Superior temporal gyrus (tissue), 1 donor: ENCODE data around the gene RACGAP1.

Experiments
- DNase-seq: peaks from one replicate; pipeline ENCODE4 v3.0.0-alpha.2; 2016; ENCODE audit errors: extremely low spot score

RACGAP1 gene

DNA sequence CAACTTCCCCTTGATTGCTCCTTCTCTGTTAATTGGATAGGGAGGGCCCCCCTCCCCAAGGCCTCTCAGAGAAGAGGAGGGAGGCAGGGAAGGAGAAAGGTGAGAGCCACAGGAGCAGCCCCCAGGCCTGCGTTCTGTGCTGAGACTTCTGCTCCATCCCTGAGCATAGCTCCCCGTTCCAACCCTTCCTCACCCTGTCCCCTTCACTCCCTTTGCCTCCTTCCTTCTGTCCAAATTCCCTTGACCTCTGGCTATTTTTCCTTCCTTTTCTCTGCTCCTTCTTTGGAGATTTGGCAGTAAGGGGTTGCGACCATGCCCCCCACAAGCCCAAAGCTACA, 31.3 kb upstream of the RACGAP1 start:
- DNase-seq = no peak

GRCh38 chr12:50055831-50056638, 30.7 kb upstream of the RACGAP1 start:
- DNase-seq = peak; percentile 86

DNA sequence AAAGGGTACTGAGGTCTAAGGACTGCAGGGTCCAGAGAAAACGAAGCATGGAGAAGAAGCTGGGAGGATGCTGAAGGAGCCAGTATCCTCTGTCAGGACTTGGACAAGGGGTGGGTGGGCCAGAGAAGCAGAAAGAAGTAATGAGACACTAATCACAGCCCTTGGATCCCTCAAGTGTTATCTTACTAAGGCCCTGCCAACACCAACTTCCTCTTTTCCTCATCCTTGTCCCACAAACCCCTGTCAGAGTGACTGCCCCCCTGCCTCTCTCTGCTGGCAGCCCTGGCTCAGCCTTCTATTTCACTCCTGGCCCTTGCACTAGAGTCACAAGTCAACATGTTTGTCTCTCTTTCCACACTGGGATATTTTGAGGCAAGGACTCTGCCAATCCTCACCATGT, 28.3 kb upstream of the RACGAP1 start:
- no peak for DNase-seq

- DNase-seq = no peak
These were observed 27.7 kb upstream of the RACGAP1 start for GRCh38 chr12:50052964-50053363.

DNA sequence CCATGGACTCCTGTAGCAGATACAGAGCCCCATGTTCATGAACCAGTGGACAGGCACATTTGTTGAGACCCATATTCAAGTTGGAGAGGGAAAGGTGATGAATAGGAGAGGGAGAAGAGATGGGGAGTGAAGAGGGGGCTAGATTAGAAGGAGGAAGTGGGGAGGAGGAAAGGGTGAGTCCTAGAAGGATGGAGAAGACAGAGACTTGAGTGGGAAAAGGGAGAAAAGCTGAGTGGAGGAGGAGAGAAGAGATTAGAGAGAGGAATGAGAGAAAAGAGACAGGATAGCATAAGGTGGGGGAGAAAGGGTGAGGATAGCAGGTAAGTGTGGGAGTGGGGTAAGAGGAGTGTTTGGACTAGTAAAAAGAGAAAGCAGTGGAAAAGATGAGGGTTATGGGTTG, 27.2 kb upstream of the RACGAP1 start:
- no peak for DNase-seq

DNA sequence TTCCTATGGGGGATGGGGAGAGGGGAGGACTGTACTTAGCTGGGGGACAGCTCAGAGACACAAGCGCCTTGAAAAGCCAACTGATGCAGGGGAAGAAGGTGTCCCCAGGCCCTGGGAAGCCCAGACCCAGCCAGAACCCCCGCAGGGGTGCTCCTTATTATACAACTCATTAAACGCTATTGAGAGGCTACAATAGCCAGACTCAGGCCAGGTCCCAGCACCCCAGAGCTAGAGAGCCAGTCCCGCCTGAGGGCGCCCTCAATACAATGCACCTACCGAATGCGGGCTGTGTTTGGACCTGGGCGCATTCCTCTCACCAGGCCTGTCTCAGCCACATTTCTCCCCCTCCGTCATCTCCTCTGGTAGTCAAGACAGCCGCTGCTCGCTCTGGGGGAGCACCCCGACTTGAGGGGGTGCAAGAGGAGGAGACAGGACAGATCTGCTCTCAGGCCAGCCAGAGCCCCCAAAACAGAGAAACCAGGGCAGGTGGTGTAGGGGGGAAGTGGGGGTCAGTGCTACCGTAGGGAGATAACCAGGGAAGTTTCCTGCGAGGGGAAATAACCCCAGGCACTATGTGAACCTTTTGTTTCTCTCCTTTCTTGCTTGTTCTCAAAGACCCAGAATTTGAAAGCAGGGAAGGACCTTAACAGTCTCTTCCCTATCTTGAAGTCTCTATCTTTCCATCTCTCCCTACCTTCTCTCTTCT, 26.0 kb upstream of the RACGAP1 start:
- no peak for DNase-seq

DNA sequence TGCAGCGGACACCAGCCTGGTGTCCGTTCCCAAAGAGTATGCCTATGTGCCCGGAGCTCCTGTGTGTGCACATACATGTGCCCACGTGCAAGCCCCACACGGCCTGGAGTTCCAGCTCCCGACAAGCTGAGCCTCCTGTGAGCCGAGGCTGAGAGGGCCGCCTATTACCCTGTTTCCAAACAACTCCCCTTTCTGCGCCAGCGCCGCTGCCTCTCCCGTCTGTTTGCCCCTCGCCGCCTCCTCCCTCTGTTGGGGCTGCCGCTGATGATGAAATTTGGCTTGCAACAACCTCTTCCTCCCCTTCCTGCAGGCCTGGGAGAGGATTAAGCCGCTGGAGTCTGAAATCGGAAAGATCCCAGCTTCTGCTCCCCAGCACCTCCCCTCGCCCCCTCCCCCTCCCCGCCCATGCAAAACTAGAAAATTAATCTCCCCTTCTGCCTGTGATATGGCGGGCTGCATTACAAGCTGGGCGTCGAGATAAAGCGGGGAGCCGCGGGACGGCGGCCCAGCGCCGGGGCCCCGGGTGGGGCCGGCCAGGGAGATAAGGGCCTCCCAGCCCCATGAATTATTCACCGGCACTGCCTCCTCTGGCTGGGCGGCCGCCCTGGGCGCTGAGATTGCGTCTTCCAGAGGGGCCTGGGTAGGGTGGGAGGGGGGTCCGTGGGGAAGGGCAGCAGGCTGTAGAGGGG, 25.3 kb upstream of the RACGAP1 start:
- no peak for DNase-seq

- no peak for DNase-seq
These were observed 24.8 kb upstream of the RACGAP1 start for GRCh38 chr12:50050119-50050385.

DNA sequence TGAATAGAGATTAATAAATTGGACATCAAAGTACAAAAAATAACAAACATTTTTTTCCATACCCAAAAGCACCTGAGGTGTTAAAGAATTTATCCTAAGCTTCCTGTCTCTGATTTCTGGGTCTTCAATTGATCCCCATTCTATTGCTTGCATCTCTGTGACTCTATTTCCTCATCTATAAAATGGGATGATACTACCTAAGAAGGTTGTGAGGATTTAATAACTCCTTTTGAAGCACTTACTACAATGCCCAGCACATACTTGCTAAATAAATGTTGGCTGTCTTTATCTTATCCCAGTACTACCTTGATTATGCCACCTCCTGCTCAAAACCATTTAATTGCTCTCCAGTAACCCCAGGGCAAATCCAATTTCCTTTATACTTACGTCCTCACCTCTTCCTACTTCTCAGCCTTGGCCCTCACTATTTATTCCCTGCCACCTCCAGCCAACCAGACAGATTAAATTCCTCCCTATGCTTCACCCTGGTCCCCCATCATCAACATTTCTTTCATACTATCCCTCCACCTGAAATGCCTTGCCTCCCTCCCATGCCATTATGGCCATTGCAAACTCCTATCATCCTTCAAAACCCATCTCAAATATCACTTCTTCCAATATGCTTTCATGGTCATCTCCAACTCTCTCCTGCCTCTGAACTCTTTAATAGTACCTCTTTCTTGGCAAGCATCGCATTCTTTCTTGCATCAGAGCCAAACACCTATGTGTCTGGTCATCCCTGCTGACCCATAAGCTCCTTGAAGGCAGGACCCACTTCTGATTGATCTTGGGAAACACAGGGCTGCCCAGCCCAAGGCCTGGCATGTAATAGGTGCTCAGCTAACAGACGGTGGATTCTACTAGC, 24.2 kb upstream of the RACGAP1 start:
- no peak for DNase-seq

DNA sequence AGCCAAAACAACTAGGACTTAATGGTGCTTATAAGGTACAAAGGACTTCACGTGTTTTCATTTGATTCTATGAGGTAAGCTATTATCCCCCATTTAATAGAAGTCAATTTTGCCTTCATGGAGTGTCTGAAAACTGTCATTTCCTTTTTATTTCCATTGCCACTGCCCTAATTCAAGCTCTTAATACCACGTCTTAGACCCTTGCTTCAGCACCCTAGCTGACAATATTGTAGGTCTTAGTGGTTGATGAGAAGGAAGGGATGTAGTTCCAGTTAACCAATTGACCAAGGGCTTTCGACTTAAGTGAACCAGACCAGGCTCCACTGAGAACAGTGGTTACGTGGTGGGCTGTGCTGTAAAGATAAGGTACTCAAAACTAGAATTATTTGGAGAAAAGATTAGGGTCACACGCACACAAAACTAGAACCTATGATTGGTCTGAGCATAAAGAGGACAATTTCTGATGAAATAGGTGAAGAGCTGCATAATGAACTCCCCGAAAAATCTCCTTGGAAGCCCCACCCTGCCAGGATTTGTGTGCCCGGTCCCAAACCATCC, 22.5 kb upstream of the RACGAP1 start:
- DNase-seq = no peak

DNA sequence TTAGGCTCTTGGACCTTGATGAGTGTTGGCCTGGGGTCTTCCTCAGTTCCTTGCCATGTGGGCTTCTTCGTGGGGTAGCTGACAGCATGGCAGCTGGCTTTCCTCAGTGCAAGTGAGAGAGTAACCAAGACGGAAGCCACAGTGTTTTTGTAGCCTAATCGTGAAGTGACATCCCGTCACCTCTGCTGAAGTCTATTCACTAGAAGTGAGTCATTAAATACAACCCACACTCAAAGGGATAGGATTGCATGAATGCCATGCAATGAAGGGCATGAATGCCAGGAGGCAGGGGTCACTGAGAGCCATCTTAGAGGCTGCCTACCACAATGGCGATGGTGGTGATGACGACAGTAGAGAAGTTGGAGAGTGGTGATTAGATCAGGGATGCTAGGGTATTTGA, 18.6 kb upstream of the RACGAP1 start:
- DNase-seq = no peak

DNA sequence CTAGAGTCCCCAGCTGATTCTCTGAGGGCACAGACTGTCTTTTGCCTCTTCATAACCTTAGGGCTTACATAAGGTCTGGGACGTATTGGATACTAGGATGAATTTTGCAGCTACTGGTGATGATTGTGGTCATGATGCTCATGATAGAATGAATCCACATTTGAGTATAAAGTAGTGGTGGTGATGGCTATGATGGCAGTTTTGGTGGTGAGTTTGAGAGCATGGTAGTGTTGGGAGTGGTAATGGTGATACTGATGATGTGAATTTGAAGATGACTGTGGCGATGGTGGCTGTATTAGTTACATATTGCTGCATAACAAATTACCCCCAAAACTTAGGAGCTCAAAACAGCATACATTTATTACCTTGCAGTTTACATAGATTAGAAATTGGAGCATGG, 18.0 kb upstream of the RACGAP1 start:
- DNase-seq = no peak

- no peak for DNase-seq
These were observed 17.4 kb upstream of the RACGAP1 start for GRCh38 chr12:50042693-50043092.

DNA sequence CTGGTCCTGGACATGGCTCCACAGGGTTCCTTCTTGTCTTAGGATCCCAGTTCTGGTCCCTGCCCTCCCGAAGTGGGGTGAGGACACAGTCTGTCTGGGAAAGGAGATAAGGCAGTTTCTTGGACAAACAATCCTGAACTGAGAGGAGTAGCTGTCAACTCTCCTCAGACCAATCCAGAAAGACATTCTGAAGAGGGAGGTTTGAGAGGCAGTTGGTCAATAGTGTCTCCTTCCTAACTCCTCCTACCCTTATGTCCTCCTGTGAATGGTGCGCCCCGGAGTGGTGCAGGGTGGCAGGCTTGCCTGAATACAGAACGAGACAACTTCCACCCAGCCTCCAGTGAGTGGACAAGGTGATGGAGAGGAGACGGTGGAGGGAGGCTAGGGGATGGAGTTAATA, 16.7 kb upstream of the RACGAP1 start:
- no peak for DNase-seq

GRCh38 chr12:50041062-50041860, 16.0 kb upstream of the RACGAP1 start:
- DNase-seq = no peak

DNA sequence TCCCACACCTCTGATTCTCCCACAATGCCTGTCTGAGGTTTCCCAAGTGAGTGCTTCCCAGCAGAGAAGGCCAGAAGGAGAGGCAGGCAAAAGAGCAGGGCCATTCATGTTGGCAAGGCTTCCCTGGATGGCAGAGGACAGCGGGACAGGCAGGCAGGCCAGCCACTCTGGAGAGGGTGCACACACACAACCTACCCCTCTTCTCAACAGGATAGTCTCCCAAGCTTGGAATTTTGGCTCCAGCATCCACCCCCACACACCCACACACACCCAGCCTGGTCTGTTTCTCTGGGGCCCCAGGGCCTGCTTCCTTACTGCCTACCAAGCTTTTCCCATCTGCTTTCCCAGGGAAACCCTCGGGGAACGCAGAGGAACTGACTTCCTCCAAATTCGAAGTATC, 15.4 kb upstream of the RACGAP1 start:
- no peak for DNase-seq

DNA sequence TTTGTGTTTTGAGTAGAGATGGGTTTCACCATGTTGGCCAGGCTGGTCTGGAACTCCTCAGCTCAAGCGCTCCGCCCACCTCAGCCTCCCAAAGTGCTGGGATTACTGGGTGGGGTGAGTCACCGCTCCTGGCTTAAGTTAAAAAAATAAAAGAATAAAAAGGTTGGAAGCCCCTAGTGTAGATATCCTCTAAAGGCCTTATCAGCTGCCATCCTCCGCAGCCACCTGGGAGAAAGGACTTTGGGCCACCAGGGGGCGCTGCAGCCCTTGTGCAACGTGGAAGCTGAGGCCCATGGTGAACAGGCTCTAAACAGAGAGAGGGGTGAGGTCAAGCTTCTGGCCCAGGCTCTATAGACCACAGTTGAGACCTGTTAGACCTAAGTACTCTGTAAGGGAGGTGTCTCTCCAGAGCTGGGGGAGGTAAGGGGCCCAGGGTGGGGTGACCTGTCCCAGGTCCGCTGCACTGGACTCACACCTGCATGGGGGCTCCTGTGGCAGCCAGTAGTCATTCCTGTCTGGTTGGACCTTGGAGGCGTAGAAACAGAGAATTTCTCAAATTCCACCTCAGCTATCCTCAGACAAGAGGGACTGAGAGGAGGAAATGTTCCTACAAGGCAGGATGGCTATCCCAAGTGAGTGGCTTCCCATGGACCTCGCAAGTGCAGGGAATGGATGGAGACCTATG, 14.0 kb upstream of the RACGAP1 start:
- peak; percentile 91 for DNase-seq

- no peak for DNase-seq
These were observed 13.0 kb upstream of the RACGAP1 start for GRCh38 chr12:50038336-50038735.

DNA sequence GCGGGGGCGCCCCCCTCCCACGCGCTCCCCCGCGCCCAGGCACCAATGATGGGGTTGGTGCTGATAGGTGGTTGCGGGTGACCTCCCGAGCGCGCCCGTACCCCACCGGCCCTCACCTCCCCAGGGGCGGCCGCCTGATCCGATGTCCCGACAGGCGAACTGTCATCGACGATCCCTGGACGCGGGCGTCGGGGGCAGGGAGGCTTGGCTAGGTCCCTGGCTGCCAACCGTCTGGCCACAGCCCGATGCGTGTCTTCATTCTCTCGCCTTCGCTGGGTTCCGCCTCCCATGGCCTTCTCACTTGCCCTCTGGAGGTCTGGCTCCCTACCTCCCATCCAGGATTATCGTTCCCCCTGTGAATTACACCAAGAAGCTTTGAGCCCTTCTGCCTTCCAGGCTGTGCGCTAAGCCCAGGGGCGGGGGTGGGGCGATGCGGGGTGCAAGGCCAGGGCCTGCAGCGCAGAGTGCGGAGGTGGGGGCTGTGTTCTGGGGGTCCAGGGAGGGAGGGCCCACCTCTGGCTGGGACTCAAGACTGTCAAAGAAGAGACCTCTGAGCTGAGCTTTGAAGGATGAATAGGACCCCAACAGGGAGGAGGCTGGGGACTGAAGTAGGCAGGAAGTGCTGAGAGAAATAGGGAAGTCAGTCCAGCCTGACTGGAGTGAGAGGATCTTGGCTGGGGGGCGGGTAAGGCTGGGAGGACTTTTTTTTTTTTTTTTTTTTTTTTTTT, 7.7 kb upstream of the RACGAP1 start:
- no peak for DNase-seq

- no peak for DNase-seq
These were observed 7.2 kb upstream of the RACGAP1 start for GRCh38 chr12:50032515-50032853.
